GM10847 (cell line): ENCODE measurements around the gene DNAJB6.

Experiments
- POLR2A ChIP-seq: IDR thresholded peaks from 2 replicates; pipeline ENCODE4 v1.6.1; 2011; ENCODE audit not compliant: insufficient read length; ENCODE audit errors: extremely low read depth

DNAJB6 gene

GRCh38 chr7:157415486-157415885 is 78.7 kb downstream of the DNAJB6 start:
- no peak for TF ChIP-seq POLR2A

- TF ChIP-seq POLR2A: no peak
These were observed 79.2 kb downstream of the DNAJB6 start for GRCh38 chr7:157416011-157416410.

DNA sequence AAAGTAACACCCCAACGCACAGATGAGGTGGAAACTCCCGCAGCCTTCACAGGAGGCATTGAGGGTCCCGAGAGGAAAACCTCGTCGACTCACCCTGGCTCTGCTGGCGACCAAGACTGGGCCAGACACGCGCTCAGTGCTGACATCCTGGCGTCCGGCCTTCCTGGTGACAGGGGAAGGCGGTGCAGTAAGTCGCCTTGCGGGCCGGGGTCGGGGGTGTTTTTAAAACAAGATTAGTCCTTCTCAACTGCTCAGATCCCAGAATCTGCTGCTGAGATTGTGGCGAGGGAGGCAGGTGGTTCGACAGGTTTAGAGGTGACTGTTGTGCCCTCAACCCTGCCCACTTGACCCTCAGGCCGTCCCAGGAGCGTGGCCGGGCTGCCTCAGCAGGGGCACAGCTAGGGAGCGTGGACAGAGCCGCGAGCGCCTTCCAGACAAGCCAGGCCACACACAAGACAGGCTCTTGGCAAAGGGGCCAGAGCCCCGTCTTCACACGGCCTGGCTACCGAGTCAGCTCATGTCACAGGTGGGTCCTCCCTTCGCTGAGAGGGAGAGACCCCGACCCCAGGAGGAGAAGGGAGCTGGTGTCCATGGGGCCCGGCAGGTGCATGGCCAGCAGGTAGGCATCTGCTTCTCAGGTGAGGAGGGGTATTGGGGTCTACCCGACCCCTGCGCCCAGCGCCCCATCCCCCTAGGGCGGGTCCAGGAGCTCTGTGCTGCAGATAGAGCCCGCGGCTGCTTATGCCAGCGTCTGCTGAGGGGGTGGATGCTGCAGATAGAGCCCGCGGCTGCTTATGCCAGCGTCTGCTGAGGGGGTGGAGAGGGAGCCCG is 81.6 kb downstream of the DNAJB6 start:
- no peak for TF ChIP-seq POLR2A

DNA sequence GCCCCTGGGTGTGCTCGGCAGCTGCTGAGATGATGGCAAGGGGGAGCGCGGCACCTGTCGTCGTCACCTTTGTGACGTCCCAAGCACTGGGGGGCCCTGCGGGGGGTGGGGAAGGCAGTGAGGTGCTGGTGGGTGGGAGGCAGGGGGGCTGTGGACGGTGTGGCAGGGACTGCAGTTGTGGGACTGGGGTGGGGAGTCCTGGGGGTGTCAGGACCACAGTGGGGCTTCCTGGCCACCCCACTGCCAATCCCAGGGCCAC is 82.2 kb downstream of the DNAJB6 start:
- TF ChIP-seq POLR2A: no peak

- no peak for TF ChIP-seq POLR2A
These were observed 85.5 kb downstream of the DNAJB6 start for GRCh38 chr7:157422279-157422678.

DNA sequence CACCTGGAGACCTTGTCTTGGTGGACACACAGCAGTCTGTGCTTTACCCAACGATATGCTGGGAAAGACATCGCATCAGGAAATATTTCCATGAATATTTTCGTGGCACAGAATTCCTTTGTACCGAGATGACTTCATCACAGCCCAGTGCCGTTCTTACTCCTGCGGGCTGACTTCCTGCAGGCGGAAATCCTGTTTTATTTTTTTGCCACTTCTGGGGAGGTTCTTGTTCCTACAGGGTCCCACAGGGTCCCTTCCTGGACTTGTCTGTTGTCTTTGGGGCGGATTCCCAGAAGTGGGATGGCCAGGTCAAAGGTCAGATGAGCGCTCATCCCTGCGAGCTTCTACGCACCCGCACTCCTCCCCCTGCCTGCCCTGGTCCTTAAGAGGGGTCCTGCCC is 86.5 kb downstream of the DNAJB6 start:
- no peak for TF ChIP-seq POLR2A

DNA sequence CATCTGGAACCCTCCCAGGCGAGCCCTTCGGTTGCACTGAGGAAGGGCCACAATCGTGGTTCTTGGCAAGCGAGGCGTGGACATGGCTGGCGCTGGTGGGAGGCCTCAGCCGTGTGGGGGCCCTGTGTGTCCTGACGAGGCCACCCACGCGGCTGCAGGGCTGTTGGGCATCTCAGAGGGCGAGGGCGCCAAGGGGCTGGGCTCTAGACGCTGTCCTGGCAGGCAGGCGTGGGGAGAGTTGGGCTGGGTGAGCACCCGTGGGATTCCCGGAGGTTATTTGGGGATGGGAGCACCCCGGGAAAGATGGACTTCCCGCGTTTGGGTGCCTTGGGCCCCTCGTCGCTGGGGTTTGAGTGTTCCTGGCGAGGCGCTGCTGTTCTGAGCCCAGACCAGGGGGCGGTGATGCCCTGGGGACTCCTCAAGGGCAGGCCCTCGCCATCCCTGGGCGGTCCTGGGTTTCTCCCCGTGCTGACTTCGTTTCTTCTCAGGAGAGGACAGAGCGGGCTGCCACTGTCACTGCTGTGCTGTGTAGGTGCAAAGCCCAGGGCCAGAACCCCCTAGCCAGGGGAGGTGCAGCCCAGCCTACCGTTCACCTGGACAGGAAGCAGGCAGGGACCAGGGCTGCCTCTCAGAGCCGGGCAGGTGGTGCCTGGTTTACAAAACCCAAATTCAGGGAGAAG is 87.2 kb downstream of the DNAJB6 start:
- TF ChIP-seq POLR2A: no peak

DNA sequence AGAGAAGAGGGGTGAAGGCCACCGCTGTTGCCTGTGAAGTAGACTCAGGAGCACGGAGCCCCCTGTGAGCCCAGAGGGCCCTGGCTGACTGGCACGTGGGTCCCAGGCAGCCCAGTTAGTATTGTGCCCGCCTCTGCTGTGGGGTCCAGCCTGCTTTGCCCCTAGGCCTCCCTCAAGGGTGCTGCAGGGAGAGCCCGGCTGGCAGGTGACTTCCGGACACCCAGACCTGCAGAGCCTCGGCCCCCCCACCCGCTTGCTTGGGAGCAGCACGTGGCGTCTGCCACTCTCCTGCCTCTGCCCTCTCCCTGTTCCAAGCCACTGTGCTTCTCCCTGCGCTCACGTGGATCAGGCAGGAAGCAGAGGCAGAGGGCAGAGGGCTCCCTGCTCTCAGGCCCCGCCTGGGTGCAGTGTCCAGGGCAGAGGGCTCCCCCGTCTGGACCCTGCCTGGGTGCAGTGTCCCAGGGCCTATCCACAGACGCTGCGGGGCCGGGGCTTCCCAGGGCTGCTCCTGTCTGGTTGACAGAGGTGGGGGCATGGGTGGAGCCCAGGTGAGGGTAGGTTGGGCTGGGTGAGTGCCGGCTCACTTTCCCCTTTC is 88.4 kb downstream of the DNAJB6 start:
- TF ChIP-seq POLR2A: no peak

GRCh38 chr7:157425761-157426160 is 89.0 kb downstream of the DNAJB6 start:
- TF ChIP-seq POLR2A: no peak

DNA sequence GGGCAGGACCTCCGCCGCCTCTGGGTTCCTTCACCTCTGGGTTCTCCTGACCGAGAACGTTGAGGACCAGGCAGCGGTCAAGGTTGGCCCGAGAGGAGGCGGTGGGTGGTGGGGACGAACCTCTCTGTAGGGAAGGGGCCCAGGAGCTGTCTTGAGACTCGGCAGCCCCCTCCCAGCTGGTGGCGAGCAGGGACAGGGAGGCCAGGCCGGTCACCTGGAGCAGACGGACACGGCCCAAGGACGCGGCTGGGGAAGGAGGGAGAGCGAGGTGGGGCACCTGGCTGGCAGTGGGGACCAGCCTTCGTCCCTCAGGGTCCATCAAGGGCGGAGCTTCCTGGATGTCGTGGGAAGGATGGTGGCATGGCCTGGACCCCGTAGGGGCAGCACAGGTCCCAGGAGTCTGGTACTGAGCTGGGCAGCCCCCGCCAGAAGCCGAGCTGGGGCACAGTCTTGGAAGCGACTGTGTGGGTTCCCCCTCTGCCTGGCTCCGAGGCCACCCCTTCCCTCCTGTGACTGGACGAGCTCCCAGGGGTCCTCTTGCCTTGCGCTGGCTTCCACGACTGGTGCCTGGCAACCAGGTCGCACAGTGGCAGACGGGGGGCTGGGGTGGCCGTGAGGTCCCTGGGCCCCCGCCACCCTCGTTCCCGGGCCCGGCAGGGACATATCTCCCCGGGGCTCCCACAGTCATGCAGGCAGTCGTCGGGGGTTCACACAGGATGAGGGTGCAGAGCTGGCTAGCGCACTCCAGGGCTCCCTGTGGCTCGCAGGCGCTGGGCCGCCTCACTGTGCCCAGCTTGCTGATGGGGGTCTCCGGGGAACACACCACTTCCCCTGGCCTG is 89.9 kb downstream of the DNAJB6 start:
- TF ChIP-seq POLR2A: no peak

DNA sequence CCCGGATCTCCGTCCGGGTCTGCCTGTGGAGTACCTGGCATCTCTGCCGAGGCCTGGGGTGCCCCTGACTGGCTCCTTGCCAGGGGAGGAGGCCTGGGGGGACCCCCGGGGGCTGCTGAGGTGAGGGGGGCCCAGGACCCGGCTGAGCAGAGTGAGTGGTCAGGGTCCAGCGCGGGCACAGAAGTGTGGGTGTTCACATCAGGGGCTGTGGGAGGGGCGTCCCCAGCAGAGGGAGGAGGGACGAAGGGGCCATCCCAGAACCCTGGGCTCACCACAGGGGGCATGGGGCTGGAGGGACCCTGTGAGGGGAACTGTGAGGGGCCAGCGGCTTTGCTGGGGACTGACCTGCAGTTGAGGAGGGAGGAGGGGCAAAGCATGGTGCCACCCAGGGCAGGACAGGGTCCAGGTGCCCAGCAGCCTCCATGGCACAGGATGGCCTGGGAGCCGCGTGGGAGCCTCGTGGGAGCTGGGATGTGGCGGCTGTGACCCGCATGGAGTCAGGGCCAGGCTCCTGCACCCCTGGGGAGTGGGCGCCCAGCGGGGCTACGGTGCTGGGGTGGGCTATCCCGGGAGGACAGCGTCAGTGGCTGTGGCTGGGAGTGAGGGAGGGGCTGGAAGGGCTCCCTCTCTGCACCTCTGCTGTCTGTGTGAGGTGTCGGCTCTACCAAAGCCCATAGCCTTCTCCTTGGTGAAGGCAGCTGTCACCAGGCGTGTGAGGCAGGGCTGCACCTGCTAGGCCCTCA is 91.2 kb downstream of the DNAJB6 start:
- TF ChIP-seq POLR2A: no peak

DNA sequence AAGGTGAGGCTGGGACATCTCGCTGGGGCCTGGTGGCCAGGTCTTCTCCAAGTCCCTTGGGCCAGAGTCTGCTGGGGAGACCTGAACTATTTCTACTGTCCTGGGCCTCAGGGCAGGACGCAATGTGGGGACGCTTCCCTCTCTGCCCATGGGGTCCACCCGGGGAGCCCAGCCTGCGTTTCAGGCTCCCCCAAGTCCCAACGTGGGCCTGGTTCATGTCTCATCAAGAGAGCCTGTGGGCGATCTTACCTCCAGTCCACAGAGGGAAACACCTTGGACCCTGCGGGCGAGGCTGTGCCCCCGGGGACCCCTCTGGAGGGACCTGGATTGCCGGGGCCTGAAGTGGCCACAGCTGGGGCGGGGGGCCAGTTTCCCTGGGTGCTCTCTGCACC is 91.7 kb downstream of the DNAJB6 start:
- no peak for TF ChIP-seq POLR2A

- no peak for TF ChIP-seq POLR2A
These were observed 92.3 kb downstream of the DNAJB6 start for GRCh38 chr7:157429001-157429679.

DNA sequence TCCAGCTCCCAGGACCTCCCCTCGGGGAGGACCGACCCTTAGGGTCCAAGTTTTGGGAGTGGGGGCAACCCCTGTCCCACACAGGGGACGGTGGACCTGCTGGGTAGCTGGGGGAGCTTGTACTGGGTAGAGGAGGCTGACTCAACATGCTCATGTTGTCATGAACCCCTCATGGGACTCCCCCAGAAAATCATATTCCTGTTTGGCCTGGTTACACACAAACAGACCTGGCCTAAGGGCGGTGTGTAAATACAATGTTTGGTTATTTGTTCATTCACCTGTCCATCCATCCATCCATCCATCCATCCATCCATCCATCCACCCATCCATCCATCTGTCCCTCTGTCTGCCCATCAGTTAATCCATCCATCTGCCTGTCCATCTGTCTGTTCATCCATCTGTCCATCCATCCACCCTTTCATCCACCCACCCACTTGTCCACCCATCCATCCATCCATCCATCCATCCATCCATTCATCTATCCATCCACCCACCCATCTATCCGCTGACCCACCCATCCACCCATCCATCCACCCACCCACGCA is 92.9 kb downstream of the DNAJB6 start:
- no peak for TF ChIP-seq POLR2A
